HL-60/S4 (cell line): ENCODE data around the gene IGSF23.

ENCODE experiments used
- in situ Hi-C: fragments of 300-500 bp; cut with MboI; formaldehyde crosslinking; loops from 2 replicates; pipeline ENCODE4 v1.14.3; 2022; ENCODE audit warnings: low sequenced_read_pairs

The IGSF23 gene

DNA sequence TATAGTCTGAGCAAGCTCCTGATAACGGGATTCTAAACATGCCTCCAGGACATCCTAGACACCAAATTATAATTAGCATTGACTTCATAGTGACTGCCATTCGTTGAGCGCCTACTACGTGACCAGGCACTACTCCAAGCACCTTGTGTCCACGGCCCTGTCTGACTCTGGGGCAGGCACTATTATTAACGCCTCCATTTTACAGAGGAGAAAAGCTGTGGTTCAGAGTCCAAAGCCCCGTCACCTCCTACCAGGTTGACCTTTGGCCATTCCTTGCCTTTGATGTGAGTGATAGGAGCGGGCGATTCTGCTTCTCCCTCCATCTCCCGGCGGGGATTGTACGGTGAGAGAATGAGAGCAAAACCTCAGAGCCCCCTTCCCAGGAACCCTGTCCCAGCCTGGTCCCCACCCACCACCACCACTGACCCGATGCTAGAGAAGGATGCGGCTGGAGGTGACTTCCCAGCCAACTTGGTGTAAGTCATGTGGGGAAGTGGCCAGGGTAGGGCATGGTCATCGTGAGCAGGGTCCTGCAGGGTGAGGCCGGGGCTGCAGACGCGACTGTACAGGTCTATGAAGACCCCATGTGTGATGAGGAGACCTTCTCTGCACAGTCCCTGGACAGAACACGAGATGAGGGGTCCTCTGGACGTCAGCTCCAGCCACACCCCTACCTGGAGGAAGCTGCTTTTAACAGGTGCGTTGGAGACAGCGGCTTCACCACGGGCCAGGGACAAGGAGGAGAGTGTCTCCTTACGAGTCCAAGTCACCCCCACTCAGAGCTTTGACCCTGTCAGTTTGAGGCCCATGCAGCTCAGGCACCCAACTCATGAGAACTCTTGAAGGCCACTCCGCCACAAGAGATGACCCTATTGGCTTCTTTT is at the start of gene IGSF23:
TSS of gene IGSF23 (plus strand) at position 269 of the 884 bp plus-strand sequence. CDS start at position 352, 83 bp downstream.
- in situ Hi-C loops, result no loop called here

DNA sequence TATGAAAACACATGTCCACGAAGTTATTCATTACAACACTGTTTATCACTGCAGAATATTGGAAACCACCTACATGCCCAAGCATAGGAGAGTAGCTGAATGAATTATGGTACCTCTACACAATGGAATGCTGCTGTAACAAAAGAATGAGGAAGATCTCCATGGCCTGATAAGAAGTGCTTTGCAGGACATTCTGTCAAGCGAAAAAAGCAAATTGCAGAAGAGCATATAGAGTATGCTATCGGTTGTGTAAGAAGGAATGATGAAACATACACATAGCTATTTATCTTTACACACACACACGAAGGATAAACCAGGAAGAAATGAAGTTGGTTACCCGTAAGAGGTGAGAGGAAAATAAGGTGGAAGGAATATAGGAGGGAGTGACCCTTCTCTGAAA is 46.4 kb upstream of the IGSF23 start:
- in situ Hi-C loops, result no loop called here

GRCh38 chr19:44567745-44568144 is 45.6 kb upstream of the IGSF23 start:
- in situ Hi-C loops, result no loop called here

- in situ Hi-C loops, result loop anchor here (5.0 to 10.0 kb wide), 2 partner anchors 87 to 204 kb away; partner anchors contain the start of gene CBLC
These were observed 42.8 kb upstream of the IGSF23 start for GRCh38 chr19:44570603-44570983.

GRCh38 chr19:44570984-44571684 is 42.2 kb upstream of the IGSF23 start:
- in situ Hi-C loops, result loop anchor here (5.0 to 10.0 kb wide), 2 partner anchors 86 to 204 kb away; partner anchors contain the start of gene CBLC

DNA sequence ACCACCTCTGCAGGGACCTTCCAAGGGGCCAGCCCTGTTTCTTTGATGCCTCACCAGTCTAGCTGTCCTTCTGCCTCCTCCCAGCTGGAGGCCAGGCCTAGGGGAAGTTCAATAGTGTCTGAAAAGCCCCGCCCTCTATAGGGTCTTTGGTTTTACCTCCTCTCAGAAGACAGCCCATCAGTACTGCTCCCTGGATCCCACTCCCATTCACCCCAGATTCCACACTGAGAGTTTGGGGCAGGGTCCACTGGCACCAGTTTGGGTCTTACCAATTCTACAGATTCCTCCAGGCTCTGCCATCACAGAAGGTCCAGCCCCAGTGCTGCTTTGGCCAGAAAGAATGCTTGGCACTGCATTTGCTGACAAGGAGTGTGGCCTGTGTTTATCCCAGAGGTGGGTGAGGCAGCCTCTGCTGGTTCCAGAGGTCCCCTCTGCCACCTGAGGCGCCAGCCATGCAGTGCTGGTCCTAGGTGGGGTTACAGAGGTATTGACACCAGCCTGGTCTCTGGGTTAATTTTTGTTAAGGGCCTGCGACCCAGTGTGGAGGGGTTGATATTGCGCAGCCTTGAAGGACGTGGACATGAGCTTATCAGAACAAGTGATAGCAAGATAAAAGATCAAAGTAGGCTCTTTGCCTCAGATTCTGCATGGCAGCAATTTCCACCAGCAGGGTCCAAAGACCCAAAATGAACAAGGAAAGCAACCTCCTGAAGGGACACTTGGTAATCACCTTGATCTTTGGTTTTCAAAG is 41.4 kb upstream of the IGSF23 start:
- in situ Hi-C loops, result loop anchor here (5.0 to 10.0 kb wide), 2 partner anchors 85 to 203 kb away; partner anchors contain the start of gene CBLC

GRCh38 chr19:44572581-44572900 is 40.8 kb upstream of the IGSF23 start:
- in situ Hi-C loops, result loop anchor here (5.0 to 10.0 kb wide), 2 partner anchors 85 to 202 kb away; partner anchors contain the start of gene CBLC

DNA sequence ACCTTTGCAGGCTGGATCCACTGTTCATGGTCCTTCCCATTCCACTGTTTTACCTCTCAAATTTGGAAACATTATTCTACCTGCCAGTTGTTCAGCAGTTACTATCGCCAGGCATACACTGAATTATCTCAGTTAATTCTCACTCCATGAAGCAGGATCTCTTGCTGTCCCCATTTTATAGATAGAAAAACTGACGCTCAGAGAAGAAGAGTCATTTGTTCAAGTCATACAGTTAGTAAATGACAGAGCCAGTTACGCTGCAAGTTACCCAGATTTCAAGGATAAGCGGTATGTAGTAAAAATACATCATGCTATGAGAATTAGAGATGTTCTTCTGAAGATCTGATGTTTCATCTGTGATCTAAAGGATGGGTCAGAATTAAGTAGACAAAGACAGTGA is 40.2 kb upstream of the IGSF23 start:
- in situ Hi-C loops, result loop anchor here (5.0 to 10.0 kb wide), 2 partner anchors 84 to 202 kb away; partner anchors contain the start of gene CBLC

DNA sequence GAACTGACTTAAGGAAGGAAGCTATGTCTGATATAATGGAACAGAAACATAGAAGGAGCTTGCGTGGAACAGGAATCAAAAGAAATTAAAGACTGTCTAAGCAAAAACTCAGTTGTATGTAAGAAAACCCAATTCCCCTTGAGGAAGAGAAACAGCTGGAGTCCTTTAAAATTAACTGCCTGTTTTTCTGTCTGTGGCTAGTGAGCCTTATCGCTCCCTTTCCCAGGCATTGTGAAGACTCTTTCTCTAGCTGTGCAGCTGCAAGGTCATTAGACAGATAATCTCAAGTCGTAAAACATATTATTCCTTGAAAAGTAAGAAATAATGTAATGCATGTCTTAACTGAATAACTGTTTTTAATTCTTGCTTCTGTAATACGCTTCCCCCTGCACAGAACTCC is 39.7 kb upstream of the IGSF23 start:
- in situ Hi-C loops, result loop anchor here (5.0 to 10.0 kb wide), 2 partner anchors 84 to 201 kb away; partner anchors contain the start of gene CBLC

DNA sequence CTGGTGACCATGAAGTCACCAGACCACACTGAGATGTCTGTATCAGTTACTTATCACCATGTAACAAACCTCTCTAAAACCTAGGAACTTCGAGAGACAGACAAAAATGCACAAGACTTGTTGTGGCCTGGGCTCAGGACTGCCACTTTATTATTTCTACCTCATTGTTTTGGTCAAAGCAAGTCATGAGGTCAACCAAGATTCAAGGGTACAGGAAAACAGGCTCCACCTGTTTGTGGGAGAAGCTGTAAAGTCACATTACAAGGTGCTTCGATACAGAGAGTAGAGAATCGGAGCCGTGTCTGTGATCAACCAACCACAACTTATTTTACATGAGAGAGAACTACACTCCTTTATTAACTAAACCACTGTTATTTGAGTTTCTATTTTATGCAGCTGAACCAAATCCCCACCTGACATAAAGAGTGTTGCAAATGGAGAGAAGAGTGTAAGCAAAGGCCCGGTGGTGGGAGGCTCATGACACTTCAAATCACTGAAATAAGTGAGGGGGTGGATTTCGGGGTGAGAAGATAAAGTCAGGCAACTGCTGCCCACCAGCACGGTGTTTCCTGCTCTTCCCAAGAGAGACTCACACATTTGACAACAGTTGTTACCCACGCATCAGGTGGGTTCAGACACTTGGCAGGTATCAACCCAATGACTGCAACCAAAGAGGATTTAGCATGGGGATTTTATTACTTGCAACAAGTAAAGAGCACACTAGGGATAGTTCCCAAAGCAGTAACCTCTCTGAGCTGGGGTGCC is 39.0 kb upstream of the IGSF23 start:
- in situ Hi-C loops, result loop anchor here (5.0 to 10.0 kb wide), 2 partner anchors 83 to 200 kb away; partner anchors contain the start of gene CBLC

- in situ Hi-C loops, result loop anchor here (10.0 kb wide), 1 partner anchor 200 kb away; the partner anchor contains the start of gene CBLC
These were observed 38.2 kb upstream of the IGSF23 start for GRCh38 chr19:44575116-44575700.

- in situ Hi-C loops, result loop anchor here (10.0 kb wide), 1 partner anchor 198 kb away; the partner anchor contains the start of gene CBLC
These were observed 36.4 kb upstream of the IGSF23 start for GRCh38 chr19:44576843-44577565.

GRCh38 chr19:44577566-44577874 is 35.8 kb upstream of the IGSF23 start:
- in situ Hi-C loops, result loop anchor here (10.0 kb wide), 1 partner anchor 197 kb away; the partner anchor contains the start of gene CBLC

- in situ Hi-C loops, result loop anchor here (10.0 kb wide), 1 partner anchor 195 kb away; the partner anchor contains the start of gene CBLC
These were observed 33.5 kb upstream of the IGSF23 start for GRCh38 chr19:44579663-44580365.

DNA sequence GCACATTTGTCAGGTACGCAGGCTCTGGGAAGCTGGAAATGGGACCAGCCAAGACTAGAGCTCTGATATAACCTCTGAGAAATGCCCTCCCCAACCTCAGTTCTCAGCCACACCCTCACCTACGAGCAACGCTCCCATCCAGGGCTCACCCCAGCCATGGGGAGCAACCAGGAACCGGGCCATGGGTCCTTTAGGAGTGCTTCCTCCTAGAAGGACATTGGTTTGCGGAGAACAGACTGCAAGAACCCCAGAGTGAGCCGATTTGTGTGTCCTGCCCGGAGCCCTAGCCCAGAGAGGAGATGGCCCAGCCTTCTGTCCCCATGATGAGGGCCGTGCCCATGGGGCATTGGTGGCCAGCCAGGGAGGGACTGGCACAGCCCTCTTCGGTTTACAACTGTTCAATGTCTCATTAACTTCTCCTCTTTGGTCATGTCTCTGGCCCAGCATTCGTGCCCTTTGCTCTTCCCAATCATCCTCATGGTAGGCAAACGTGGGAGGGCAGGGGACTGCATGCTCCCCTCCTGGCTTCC is 32.9 kb upstream of the IGSF23 start:
- in situ Hi-C loops, result no loop called here

DNA sequence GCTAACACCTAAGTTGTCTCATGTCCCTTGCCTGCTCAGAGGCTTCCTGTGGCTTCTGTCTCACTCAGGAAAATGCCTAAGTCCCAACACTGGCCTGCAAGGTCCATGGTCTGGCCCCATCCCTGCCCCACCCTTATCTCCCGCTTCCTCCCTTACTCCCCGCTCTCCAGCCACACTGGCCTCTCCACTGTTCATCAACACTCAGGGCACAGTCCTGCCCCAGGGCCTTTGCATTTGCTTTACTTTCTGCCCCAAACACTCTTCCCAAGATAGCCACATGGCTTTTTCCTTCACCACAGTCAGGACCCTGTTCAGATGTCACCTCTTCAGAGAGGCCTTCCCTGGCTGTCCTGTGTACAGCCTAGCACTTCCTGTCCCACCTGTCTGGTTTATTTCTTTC is 32.1 kb upstream of the IGSF23 start:
- in situ Hi-C loops, result no loop called here

GRCh38 chr19:44582581-44583265 is 30.6 kb upstream of the IGSF23 start:
- in situ Hi-C loops, result no loop called here
